ENCODE data around the gene SPRING1.

SPRING1 gene

GRCh38 chr12:116739381-116739887 lies 1.6 kb upstream of the SPRING1 start:
- DNase-seq (ENCODE audit: low read depth), result no peak

DNA sequence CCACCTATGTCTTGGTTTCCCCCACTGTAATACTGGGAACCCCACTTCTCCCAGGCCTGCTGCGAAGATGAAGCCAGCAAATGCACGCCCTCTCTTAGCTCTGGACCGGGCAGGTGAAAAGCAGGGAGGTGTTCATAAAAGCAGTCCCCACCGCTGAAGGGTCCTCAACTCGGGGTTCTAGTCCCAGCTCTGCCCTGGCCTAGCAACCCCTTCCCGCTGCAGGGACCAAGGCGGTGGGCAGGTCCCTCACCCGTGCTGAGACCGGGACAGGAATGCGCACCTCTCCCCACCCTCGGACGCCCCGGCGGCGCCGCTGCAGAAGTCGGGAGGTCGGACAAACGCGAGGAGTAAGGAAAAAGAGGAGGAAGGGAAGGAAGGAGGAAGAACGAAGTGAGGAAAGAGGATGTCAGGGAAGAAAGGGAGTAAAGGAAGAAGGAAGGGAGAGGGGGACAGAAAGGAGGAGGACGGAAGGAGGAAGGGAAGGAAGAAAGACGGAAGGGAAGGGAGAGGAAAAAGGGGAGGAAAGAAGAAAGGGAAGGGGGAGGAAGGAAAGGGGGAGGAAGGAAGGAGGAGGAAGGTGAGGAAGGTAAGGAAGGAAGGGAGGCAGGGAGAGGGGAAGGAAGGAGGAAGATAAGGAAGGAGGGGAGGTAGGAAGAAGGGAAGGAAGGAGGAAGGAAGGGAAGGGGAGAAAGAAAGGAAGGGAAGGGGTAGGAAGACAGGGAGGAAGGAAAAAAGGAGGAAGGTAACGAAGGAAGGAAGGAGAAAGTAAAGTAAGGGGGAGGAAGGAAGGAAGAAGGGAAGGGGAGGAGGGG lies 701 bp downstream of the SPRING1 start:
- DNase-seq (ENCODE audit: low read depth), result no peak

DNA sequence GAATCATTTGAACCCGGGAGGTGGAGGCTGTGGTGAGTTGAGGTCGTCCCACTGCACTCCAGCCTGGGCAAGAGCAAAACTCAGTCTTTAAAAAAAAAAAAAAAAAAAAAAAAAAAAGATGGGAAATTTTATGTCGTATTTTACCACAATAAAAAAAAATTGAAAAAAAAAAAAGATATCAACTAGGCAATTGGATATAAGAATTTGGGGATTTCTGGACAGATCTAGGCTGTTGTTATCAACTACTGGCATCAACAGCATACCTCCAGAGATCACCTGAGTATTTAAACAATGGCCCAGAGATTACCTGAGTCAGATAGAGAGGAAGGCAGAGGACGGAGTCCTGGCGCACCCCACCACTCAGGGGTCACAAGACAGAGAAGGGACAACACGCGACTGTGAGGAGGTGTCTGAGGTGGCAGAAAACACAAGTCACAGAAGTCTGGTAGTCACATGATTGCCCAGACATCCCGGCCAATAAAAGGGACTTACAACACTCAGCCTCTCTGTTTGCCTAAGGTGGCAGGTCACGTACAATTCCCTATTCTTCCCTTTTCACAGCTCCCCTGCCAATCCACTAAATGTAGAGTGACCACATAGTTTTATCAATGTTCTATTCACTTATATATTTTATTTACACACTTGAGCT lies 1.8 kb downstream of the SPRING1 start:
- no peak for DNase-seq (ENCODE audit: low read depth)

DNA sequence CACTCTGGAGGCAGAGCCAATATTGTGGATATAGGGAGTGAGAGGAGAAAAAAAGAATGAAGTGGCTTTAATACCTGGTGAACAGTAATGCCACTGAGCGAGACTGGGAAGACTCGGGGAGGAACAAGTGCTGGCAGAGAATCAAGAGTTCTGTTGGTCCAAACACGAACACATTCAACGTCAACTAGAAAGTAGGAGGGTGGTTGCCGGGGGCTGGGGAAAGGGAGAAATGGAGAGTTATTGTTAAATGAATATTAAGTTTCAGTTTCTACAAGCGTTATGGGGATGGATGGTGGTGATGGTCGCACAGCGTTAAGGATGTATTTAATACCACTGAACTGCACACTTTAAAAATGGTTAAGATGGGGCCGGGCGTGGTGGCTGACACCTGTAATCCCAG lies 2.8 kb downstream of the SPRING1 start:
- no peak for DNase-seq (ENCODE audit: low read depth)

- DNase-seq (ENCODE audit: low read depth), result no peak
Observed at GRCh38 chr12:116734156-116734768, 3.6 kb downstream of the SPRING1 start.

DNA sequence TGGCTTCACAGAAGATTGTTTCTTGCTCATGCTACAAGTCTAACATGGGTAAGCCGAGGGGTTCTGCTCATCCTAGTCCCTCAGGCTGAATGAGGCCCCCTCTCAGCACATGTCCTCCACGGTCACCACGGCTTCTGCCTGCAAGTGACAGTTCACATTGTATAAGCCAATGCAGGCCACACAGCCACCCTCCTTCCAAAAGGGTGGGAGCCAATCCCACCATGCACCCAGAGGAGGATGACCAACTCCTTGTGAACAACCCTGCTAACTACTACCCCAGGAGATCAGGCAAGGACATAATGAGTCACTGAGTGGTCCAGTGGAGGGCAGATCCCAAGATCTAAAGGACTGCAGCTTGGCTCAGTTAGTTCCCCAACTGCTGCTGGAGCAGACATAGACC lies 6.1 kb downstream of the SPRING1 start:
- DNase-seq (ENCODE audit: low read depth), result no peak

GRCh38 chr12:116727891-116728290 lies 10.0 kb downstream of the SPRING1 start:
- no peak for DNase-seq (ENCODE audit: low read depth)

GRCh38 chr12:116727261-116727660 lies 10.6 kb downstream of the SPRING1 start:
- no peak for DNase-seq (ENCODE audit: low read depth)

DNA sequence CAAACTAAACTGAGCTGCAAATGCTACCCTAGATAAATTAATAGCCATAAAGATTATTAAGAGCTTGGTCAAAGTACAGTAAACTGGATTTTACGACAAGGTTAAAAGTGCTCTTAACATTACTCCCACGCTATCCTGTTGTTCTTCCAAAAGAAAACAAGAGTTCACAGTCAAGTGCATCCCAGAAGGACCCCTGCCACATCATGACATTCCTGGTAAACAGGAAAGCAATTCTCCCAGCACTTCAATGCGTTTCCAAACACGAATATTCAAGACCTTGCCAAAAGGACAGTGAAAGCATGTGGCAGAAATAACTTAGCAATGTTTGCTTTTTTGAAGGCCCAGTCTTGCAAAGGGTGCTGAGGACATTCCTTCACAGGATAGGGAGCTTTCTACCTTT lies 11.2 kb downstream of the SPRING1 start:
- DNase-seq (ENCODE audit: low read depth), result no peak

GRCh38 chr12:116722245-116722644 lies 15.6 kb downstream of the SPRING1 start:
- DNase-seq (ENCODE audit: low read depth), result no peak

DNA sequence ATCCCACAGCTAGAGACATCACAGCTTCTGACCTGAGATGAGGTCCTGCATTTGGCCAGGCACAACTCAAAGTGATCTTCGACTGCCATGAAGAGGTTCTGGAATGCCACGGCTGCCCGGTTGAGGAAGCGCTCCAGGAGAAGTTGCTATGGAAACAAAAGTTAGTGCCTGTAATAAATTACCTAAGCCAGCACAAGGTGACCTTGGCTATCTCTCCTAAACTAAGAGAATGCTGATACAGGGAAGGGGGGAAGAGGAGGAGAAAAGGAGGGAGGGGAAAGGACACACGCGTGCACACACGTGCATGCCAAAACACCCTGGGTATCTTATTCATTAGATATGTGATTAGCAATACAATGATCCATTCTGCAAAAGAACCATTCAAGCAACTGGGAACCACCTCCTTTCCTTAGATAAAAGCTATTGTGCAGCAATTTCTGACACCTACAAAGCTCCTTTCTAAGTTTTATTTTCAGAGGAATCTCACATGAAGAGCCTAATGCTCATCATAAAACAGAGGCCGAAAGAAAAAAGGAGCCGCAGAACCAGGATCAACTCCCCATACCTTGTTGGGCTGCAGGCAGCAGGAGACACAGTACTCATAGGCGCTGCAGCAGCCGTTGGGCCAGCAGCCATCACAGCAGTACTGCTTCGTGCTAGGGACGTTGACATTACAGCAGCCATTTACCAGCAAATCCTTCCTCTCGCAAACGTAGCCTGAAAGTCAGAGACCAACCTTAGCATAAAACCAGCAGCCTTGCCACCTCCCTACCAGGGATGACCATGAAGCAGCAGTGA lies 17.9 kb downstream of the SPRING1 start:
- DNase-seq (ENCODE audit: low read depth), result no peak

DNA sequence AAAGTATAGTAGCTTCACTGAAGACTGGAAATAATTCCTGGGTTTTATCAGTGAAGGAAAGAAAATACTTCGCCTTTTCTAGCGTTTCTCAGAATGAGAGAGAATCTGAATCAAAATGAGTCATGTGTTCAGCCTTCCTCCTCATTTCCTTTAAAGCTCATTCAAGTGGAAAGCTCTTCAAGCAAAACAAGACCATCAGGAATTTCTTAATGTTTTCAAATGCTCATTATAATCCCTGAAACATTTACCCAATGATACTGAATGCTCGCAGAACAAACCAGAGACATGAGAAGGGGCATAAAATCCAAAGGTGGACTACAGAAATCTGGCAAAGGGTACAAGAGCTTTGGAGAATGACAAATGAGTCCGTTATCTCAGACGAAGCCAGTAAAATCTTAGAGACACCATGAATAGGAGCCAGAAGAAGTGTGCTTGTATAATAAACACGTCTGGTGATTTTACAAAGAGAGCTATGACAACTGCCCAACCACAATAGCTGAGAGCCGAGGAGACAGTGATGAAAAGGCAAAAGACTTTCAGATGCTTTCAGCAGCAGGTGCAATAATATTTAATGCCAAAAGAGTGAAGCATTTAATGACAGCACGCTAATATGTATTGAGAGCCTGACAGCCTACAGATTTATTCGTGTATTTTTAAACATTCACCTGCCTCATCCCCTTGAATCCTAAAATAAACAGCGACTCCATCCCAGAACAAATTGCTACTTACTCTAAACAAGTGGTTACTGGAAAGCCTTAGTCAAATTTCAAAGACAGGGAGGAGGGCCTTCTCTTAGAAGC lies 19.0 kb downstream of the SPRING1 start:
- DNase-seq (ENCODE audit: low read depth), result peak; percentile 46

DNA sequence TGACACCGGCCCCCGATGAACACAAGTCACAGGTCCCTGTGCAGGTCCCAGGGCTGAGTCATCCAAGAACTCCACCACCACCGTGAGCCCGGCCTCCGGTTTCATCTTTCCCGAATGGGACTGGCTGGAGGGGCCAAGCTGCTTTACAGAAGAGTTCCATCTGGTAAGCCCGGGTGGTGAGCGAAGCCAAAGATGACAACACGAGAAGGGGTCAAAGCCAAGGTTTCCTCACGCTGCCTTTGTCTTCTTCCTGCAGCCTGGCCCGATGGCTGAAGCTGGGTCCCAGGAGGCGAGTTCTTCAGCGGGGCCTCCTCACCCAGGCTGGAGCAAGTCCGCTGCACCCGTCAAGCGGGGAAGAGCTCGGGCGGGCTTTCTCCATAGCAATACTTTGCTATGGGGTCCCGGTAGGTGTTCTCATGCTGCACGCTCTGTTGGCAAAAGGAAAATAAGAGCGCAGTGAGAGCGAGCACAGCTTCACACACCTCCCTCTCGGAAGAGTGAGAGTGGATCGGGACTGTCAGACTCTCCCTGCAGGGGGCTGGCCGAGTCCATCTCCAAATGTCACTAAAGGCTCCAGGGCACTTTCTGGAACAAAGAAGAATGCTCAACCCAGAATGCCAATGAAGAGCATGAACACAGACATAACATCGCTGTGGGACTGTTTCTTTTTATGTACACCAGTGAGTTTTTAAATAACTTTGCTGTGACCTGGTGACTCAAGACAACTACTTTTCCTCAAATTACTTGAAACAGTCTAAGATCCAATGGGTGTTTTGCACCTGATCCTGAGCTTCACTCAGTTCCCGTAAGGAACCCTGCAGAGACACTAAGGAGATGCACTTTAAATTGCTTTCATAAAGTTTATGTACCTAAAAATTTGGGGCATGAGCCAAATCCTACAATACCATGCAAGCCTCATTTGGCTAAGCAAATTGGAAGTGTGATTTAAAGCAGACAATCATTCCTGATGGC lies 20.1 kb downstream of the SPRING1 start:
- no peak for DNase-seq (ENCODE audit: low read depth)

GRCh38 chr12:116714175-116714574 lies 23.7 kb downstream of the SPRING1 start:
- DNase-seq (ENCODE audit: low read depth), result no peak

GRCh38 chr12:116713527-116713926 lies 24.3 kb downstream of the SPRING1 start:
- no peak for DNase-seq (ENCODE audit: low read depth)

DNA sequence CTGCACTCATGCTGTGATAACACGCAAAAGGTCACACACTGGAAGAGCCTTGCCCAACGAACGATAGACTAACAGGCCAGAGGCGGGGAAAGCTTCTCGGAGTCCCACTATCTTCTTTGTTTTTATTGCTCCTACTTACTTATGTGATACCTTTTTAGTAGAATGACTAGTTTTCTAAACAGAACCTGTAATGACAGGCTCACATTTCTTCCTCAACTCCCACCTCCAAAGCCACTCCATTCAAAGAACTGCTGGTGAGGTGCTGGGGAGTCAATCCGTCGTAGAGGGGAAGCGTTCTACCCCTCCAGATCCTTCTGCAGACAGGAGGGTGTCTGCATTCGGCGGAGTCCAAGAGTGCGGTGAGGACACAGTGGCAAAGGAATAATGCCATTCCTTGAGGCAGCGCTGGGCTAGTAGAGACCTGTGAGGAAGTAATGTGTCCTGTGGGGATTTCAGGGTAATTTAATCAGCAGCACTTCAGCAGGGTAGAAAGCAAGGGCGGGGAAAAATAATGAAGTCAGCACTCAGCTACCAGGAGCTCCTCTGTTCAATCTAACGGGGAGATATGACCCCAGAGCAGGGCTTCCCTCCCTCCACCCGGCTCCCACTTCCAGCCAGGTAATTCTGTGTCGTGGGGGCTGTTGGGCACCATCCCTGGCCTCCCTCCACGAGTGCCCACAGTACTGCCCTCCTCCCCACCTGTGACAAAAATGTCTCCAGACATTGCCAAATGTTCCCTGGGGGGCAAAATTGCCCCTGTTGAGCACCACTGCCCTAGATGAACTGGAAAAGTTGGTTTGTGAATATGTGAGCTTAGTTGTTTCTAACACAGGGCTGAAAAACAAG lies 25.2 kb downstream of the SPRING1 start:
- no peak for DNase-seq (ENCODE audit: low read depth)

GRCh38 chr12:116710370-116711150 lies 27.3 kb downstream of the SPRING1 start:
- no peak for DNase-seq (ENCODE audit: low read depth)

GRCh38 chr12:116709768-116710167 lies 28.1 kb downstream of the SPRING1 start:
- no peak for DNase-seq (ENCODE audit: low read depth)
